Measurements from ENCODE around the gene SPSB2.

GRCh38 chr12:6903722-6904121 lies 30.6 kb upstream of the SPSB2 start:
- no peak for TF ChIP-seq CTCF (IDR thresholded peaks at IDR 0.05 in 8 of 11, conservative IDR thresholded peaks at IDR 0.05 in 3 of 11)
- no peak for TF ChIP-seq POLR2AphosphoS5 (IDR thresholded peaks at IDR 0.05)

Data from spleen (tissue), 7 donors.